Uterus (tissue), 2 donors: ENCODE results near the gene VGLL3.

ENCODE experiments used
- POLR2A ChIP-seq, 2 donors: fragments of 450-650 bp; IDR thresholded peaks; one replicate each; pipeline ENCODE4 v1.6.1; 2016; ENCODE audit warnings: antibody characterized with exemption in 2 of 2, mild to moderate bottlenecking in 1 of 2, moderate library complexity in 1 of 2
- TF ChIP-seq, protein P1 (sequence below), 4 experiments: fragments of 200-600 bp in 2 of 4; fragments of 450-650 bp in 2 of 4; sonication (generic) in 2 of 4; IDR thresholded peaks; one replicate each; pipeline ENCODE4 v1.5.1; 2016 to 2019; ENCODE audit warnings: antibody characterized with exemption in 4 of 4, mild to moderate bottlenecking in 2 of 4, moderate library complexity in 1 of 4

DNA sequence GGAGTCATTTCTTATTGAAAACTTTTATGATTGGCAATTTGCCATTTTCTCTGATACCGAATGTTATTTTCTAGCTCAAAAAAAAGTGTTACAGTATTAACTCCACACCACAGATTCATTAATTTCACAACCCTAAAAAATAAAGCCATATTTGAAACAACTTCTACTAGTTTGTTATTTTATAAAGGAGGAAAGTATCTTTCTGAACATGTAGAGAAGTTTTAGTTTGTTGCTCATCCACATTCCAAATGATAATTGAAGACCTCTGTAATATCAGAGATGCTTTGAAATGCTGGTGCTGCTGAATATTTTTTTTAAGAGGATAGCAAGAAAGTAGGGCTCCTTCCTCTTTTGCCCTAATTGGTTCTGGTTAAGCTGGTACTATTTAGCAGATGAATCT lies 1.9 kb downstream of the VGLL3 start:
- TF ChIP-seq, protein P1, sequence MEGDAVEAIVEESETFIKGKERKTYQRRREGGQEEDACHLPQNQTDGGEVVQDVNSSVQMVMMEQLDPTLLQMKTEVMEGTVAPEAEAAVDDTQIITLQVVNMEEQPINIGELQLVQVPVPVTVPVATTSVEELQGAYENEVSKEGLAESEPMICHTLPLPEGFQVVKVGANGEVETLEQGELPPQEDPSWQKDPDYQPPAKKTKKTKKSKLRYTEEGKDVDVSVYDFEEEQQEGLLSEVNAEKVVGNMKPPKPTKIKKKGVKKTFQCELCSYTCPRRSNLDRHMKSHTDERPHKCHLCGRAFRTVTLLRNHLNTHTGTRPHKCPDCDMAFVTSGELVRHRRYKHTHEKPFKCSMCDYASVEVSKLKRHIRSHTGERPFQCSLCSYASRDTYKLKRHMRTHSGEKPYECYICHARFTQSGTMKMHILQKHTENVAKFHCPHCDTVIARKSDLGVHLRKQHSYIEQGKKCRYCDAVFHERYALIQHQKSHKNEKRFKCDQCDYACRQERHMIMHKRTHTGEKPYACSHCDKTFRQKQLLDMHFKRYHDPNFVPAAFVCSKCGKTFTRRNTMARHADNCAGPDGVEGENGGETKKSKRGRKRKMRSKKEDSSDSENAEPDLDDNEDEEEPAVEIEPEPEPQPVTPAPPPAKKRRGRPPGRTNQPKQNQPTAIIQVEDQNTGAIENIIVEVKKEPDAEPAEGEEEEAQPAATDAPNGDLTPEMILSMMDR (IDR thresholded peaks at IDR 0.05): no peak
- TF ChIP-seq POLR2A (IDR thresholded peaks at IDR 0.05): no peak
